B cell (primary cell): ENCODE results near the gene PPP1R14C.

Experiments
- CTCF ChIP-seq: fragments of 200-600 bp; IDR thresholded peaks from one replicate; pipeline ENCODE4 v1.8.0; 2022; ENCODE audit warnings: antibody characterized with exemption, mild to moderate bottlenecking
- EZH2 ChIP-seq: IDR thresholded peaks from 2 replicates; pipeline ENCODE4 v1.6.1; 2012; ENCODE audit warnings: borderline replicate concordance, low read depth, mild to moderate bottlenecking, moderate library complexity, low read length; ENCODE audit not compliant: insufficient read depth, poor library complexity, severe bottlenecking

GRCh38 chr6:150247803-150248202, 105.0 kb downstream of the PPP1R14C start:
- TF ChIP-seq CTCF, result no peak
- TF ChIP-seq EZH2, result no peak
